ENCODE data around the gene RDH5.

RDH5 gene

DNA sequence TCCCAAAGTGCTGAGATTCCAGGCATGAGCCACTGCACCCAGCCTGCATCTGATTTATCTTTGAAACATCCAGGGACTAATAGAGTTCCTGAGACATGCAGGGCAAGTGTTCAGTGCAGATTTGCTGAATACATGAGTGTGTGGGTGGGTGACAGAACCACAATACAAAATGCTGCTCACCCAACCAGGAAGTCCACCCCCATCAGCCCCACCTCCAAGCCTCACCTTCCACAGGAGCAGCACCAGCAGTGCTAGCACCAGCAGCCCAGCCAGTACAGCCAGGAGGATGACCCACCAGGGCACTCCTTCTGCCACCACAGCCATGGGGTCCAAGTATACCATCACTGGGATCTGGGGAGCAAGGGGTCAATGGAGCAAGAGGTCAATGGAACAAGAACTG lies 32.4 kb upstream of the RDH5 start:
- FAIRE-seq (no peak), DNase-seq (ENCODE audit: insufficient read length, low spot score) (no peak)
- TF ChIP-seq, protein P1, sequence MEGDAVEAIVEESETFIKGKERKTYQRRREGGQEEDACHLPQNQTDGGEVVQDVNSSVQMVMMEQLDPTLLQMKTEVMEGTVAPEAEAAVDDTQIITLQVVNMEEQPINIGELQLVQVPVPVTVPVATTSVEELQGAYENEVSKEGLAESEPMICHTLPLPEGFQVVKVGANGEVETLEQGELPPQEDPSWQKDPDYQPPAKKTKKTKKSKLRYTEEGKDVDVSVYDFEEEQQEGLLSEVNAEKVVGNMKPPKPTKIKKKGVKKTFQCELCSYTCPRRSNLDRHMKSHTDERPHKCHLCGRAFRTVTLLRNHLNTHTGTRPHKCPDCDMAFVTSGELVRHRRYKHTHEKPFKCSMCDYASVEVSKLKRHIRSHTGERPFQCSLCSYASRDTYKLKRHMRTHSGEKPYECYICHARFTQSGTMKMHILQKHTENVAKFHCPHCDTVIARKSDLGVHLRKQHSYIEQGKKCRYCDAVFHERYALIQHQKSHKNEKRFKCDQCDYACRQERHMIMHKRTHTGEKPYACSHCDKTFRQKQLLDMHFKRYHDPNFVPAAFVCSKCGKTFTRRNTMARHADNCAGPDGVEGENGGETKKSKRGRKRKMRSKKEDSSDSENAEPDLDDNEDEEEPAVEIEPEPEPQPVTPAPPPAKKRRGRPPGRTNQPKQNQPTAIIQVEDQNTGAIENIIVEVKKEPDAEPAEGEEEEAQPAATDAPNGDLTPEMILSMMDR (IDR thresholded peaks at IDR 0.05; ENCODE audit: insufficient read depth, missing control alignments) = no peak

DNA sequence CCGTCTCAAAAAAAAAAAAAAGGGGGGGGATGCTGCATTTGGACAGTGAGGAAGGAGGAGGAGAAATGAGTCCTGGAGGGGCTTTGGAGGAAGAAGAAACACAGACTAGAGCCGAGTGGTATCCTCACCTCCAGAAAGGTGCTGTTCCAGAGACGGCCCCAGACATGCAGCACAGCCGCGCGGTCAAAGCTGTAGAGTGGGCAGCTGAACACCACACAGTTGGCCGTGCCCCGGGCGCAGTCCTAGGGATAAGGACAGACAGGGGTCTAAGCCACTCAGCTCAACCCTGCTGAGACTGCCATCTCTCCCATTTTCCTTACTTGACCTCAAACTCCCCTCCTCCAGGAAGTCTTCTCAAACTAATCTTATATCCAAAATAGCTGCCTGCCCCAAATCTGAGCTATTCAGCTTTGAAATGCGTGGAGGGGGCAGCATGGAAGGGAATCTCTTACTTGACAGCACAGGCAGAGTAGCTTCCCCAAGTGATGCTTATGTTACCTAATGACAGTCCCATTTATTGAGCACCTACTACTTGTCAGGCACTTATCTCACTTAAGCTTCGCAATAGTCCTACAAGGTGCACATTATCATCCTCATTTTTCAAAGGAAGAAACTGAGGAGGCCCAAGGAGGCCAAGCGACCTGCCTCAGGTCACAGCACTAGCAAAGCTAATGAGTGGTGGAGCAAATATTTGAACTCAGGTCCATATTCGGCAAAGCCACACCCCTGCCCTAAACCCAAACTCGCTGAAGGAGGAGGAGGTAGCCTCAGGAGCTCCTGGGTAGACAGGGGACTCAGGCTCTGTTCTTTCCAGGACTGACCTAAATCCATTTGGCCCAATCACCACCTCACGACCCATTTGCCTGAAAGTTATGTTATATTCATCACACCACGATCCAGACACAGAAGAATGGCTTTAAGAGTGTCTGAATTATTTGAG lies 31.2 kb upstream of the RDH5 start:
- DNase-seq (ENCODE audit: insufficient read length, low spot score) (no peak), FAIRE-seq (no peak)
- TF ChIP-seq, protein P1 (IDR thresholded peaks at IDR 0.05; ENCODE audit: insufficient read depth, missing control alignments) = no peak

DNA sequence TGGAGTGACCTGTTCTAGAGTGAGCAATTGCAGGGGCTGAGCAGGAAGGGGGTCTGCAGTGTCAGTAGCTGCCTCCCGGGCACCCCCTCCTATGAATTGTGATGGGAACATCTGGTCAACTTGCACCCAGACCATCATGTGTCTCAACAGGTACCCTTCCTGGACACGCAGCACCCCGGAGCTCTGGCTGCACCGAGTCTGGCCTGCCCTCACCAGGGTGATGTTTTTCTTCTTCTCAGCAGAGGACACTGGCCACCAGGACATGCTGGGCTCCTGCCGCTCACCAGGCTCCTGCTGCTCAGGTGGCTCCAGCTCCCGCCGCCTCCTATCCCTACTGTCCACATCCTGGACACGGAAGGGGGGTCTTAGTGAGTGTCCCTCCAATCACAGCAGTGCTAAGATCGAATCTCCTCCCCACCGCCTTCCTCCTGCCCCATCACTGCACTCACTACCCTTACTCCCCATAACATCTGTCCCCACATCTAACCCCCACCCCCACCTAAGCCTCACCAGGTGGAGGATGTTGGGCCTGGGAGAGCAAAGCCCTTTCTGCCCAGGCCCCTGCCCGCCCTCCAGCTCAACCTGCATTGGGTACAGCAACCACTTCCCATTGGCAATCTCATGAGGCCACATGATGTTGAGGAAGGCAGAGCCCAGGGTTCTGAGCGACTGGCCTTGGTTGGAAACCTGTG lies 27.4 kb upstream of the RDH5 start:
- FAIRE-seq = no peak
- no peak for DNase-seq (ENCODE audit: insufficient read length, low spot score)
- TF ChIP-seq, protein P1 (IDR thresholded peaks at IDR 0.05; ENCODE audit: insufficient read depth, missing control alignments) = no peak

DNA sequence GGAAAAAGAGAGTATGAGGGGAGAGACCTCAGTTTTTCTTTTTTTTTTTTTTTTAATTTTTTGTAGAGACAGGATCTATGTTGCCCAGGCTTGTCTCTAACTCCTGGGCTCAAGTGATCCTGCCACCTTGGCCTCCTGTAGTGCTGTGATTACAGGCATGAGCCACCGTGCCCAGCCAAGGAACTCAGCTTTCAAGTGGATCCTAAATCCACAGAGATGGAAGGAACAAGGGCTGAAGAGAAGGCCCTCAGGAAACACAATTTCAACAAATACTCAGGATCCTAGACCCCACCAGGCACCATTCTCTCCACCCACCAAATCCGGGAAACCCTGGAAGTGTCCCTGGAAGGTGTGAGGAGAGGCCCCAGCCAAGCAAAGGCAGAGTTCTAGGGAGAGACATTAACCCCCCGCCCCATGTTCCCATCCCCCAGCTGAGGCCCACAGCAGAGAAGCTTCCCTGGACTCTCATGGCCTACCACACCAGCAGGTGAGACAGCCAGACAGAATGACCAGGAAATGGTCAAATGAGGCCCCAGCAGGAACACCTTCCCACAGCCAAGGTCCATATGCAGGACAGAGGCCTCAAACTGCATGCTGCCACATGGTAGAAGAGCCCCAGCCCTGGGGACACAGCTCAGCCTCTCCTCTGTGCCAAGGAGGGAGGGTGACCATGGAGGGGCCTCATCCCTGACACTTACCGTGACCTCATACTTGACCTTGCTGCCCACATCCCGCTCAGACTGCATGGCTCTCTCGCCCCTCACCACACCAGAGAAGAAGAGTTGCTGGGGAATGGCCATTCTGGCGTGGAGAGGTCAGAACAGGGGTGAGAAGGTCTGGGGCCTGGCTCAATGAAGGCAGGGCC lies 26.6 kb upstream of the RDH5 start:
- FAIRE-seq = no peak

DNA sequence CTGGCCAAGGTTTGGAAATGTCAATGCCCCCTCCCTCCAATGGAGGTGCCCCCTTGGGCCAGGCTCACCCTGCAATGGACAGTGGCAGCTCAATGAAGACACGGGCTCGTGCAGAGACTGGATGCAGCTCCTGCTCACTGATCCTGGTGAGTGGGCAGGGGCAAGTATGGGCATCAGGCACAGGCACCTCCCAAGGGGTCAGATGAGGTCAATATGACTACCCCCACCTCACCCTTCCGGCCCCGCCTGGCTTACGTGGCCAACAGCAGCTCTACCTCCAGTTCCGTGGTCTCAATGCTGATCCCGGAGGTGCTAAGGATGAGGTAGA lies 26.0 kb upstream of the RDH5 start:
- TF ChIP-seq, protein P1 (IDR thresholded peaks at IDR 0.05; ENCODE audit: insufficient read depth, missing control alignments) = no peak
- no peak for DNase-seq (ENCODE audit: insufficient read length, low spot score)
- FAIRE-seq = no peak

More for the DNA sequence above, 26.6 kb upstream of the RDH5 start:
- TF ChIP-seq, protein P1 (IDR thresholded peaks at IDR 0.05; ENCODE audit: insufficient read depth, missing control alignments) = no peak
- DNase-seq (ENCODE audit: insufficient read length, low spot score) = no peak

DNA sequence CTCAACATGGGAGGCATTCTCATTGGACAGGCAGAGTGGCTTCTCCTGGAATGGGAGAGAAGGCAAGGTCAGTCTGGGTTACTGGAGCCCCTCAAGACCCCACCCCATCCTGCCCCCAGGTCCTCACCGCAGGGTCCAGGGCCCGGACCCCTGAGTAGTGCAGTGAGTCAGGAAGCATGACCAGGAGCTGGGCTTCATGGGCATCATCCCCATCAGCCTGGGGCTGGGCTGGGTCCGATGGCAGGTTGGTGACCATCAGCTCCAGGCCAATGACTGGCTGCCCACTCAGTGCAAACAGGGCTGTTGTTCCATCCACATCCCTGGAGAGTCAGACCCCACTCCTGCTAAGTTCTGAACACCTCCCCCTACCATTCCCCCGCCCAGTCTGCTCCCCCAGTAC lies 25.5 kb upstream of the RDH5 start:
- FAIRE-seq (no peak), DNase-seq (ENCODE audit: insufficient read length, low spot score) (no peak)
- TF ChIP-seq, protein P1 (IDR thresholded peaks at IDR 0.05; ENCODE audit: insufficient read depth, missing control alignments) = no peak

Measured in D721Med (cell line).